GM18861 (cell line): ENCODE measurements around the gene LRRC17.
"Not testable (repeated sequence)": the region's sequence is repeated elsewhere in the genome, so short reads cannot be mapped to it uniquely, and the experiment has no call there.

ENCODE experiments used
- ATAC-seq: cut with Tn5 transposase; IDR thresholded peaks from one replicate; pipeline ENCODE4 v1.9.1; 2021; ENCODE audit not compliant: unreplicated experiment

Gene LRRC17

DNA sequence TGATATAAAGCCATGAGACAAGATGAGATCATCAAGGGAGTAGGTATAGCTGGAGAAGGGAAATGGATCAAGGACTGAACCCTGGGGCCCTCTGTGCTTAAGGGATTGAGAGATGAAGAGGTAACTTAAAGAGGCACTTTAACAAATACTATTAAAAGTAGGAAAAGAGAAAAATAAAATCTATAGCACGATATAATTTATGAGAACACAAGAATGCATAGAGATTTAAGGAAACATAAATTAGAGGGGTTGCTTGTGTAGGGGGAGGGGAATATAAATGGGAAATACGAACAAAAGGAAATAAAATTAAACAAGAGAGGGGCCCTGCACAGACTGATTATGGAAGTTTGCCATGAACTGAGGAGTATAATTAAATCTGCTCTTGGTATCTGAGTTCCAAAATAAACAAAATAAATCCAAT is 15.6 kb upstream of the LRRC17 start:
- no peak for ATAC-seq

GRCh38 chr7:102897856-102898531 is 14.8 kb upstream of the LRRC17 start:
- ATAC-seq = no peak

DNA sequence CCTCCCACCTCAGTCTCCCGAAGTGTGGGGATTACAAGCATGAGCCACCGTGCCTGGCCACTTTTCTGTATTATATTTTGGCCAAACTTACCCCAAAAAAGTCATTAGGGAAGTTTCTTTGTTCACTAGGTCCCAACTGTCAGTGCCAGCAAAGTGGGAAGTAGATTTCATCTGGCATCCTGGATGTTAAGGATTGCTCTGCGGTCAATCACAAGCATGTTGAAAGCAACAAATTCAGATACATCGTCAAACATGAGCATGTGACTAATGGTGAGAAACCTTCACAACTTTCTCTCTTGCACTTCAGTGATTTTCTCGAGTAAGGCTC is 14.3 kb upstream of the LRRC17 start:
- ATAC-seq = no peak

DNA sequence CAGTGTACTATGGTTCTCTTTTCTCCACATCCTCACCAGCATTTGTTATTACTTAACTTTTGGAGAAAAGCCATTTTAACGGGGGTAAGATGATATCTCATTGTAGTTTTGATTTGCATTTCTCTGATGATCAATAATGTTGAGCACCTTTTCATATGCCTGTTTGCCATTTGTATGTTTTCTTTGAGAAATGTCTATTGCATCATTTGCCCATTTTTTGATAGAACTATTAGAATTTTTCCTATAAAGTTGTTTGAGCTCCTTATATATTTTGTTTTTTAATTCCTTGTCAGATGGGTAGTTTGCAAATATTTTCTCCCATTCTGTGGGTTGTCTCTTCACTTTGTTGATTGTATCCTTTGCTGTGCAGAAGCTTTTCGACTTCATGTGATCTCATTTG is 10.7 kb upstream of the LRRC17 start:
- not testable (repeated sequence) for ATAC-seq

GRCh38 chr7:102903576-102903975 is 9.2 kb upstream of the LRRC17 start:
- ATAC-seq = not testable (repeated sequence)

DNA sequence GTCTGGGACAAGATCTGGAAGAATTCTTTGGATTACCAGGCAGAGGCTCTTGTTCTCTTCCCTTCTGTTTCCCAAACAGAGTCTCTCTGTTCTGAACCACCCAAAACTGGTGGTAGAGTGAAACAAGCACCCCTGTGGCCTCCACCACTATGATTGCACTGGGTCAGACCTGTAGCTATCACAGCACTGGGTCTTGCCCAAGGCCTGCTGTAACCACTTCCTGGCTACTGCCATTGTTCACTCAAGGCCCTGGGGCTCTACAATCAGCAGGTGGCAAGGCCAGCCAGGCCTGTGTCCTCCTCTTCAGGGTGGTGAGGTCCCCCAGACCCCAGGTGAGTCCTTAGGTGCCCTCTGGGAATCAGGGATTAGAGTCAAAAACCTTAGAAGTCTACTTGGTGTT is 4.1 kb upstream of the LRRC17 start:
- ATAC-seq = no peak

- ATAC-seq = no peak
These were observed 1.0 kb downstream of the LRRC17 start for GRCh38 chr7:102913826-102914225.

DNA sequence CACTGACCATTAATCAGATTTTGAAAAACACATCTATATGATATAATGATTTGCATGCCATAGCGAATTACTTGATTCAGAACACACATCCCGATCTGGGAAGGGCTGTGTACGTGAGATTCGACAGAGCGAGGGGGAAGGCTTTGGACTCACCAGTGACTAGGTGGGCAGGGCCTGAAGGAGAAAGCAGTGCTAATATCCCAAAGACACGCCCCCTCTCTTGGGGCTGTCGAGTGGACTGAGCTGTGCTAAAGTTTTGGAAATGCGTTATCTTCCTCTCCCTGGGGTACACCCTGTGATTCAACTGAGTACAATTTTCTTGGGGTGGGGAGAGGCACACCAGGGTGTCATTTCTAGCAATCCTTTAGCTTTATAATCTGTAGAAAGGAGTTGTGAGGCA is 1.8 kb downstream of the LRRC17 start:
- no peak for ATAC-seq

DNA sequence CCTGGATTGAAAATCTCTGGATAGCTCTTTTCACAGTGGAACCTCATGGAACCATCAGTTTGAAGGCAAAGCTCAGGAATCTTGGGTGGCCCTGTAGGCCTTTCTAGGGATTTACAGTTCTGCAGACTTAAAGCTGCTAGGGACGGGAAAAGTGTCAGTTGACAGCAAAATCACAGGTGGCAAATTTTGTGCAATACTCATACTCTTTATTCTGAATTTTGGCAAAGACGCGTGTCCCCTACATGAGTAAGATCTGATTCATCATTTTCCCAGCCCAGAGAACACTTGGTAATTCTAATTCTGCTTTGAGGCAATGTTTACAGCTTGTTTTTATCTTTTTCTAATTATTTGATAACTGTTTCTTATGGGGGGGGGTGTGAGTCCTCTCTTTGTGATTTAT is 3.6 kb downstream of the LRRC17 start:
- no peak for ATAC-seq

- ATAC-seq = no peak
These were observed 4.1 kb downstream of the LRRC17 start for GRCh38 chr7:102916881-102917280.

DNA sequence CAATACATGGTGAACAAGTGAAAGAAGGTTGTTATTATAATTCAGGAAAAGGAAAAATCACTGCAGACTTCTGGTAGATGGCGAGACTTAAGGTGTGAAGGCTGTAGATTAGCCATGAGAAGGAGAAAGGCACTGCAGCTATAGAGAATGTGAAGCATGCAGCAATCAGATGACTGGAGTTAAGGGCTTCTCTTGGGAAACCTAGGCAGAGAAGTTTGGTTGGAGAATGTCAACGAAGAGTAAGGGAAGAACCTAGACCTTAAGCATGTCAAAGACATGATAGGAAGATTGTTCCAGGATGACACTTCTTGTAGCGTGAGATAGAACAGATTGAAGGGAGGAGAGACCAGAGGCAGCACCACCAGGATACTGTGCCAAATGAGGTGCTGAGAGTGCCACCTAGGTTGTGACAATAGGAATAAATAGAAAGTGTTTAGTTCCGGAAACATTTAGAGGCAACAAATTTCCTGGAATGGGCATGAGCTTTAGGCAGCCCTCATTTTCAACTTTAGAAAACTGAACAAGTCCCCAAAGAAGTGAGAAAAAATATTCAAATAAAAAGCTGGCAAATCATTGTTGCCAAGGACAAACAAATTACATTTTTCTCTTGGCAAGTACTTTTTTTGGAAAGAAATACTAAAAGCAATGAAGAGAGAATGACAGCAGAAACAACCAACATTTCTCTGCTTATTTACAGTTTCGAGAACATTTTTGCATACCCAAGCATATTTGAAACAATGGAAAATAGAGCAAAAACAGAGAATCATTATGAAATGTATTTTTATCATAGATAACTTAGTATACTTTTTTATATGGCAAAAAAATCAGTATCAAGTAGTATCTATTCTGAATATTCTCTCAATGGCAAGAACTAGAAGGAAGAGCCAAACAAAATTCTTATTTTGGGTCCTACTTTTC is 4.9 kb downstream of the LRRC17 start:
- no peak for ATAC-seq

DNA sequence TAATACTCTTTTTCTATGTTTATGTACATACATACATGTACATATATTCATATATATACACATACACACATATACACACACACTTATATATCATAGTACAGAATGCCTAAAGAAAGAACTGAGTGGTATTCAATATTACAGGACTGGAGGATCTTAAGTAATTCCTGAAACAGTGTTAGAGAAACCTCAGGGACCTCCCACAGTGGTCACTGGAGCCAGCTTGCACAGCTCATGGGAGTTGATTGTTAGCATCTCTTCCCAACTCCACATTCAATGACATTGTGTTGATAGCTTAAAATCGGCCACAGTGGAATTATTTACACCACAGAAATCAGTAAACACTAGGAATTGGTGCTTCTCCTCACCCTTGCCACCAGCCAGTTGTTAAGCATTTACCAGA is 6.0 kb downstream of the LRRC17 start:
- ATAC-seq = no peak

DNA sequence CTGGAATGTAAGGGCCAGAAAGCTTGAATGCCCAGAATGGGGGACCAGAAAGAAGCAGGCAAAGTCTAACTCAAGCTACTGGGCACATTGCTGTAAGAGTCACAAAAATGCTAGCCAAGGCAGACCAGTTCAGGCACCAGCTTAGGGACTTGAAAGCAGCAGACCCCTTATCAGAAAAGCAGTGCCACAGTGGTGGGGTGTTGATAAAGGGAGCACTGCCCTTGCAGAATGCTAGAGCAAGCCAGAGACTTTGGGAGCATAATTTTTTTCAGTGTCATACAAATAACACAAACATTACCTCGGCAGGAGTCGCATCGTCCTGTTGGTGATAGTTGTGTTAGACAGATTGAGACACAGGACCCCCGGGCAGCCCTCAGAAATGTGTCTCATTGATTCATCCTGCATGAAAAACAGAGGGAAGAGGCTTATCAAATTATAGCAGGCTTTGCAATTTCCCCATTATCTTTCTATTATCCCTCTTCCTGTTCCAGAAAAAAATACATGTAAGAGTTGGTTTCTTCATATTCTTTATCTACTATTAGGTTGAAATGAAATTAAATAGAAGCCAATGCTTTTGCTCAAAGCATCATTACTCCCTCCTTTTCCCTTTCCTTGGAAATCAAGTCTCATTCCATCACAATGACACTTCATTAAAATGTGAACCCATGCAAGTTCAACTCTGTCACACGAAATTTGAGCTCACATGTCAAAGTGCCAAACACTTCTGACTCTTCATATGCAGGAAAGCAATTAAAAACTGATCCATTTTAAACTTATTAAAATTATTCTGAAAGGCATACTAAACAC is 13.4 kb downstream of the LRRC17 start:
- no peak for ATAC-seq

- no peak for ATAC-seq
These were observed 14.0 kb downstream of the LRRC17 start for GRCh38 chr7:102926783-102927140.

- no peak for ATAC-seq
These were observed 14.6 kb downstream of the LRRC17 start for GRCh38 chr7:102927312-102927933.

GRCh38 chr7:102931757-102932156 is 19.0 kb downstream of the LRRC17 start:
- no peak for ATAC-seq

GRCh38 chr7:102933763-102934162 is 21.0 kb downstream of the LRRC17 start:
- no peak for ATAC-seq

DNA sequence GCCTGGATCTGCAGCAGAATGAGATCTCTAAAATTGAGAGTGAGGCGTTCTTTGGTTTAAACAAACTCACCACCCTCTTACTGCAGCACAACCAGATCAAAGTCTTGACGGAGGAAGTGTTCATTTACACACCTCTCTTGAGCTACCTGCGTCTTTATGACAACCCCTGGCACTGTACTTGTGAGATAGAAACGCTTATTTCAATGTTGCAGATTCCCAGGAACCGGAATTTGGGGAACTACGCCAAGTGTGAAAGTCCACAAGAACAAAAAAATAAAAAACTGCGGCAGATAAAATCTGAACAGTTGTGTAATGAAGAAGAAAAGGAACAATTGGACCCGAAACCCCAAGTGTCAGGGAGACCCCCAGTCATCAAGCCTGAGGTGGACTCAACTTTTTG is 21.4 kb downstream of the LRRC17 start:
- no peak for ATAC-seq

- no peak for ATAC-seq
These were observed 21.9 kb downstream of the LRRC17 start for GRCh38 chr7:102934701-102935100.

DNA sequence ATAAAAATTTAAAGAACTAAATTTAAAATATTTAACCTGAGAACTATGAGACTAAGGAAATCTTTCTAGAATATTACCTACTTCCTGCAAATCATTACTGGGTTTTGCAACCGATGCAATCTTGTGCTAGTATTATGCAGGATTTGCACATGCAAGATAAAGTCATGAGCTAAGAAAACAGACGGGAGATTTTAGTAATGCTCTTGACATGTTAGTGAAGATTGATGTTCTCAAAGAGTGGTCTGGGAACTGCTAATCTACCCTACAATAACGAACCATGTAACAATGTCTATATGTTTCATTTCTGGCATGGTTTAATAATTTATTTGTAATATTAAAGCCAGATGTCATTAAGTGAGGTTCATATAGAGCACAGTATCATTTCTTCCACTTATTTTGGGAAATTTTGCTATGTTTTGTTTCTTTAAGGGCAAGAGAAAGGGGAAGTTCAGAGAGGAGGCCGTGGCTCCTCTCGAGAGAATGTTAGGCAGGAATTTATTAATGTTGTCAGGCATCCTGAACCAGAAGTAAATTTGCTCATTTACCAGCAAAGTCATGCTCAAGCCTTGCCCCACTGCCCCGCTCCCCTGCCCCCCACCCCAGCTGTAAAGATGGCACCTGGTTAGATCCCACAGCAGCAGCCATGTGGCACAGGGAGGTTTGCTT is 22.8 kb downstream of the LRRC17 start:
- no peak for ATAC-seq

GRCh38 chr7:102938679-102939078 is 25.9 kb downstream of the LRRC17 start:
- ATAC-seq = no peak
